Left ventricle myocardium inferior (tissue), 1 donor: ENCODE results near the gene KATNA1. TPM values are rescaled to one million over a fixed set of nuclear protein-coding genes. Genes with fewer than 3 reads are reported as not detected.

Experiments
- DNase-seq: peaks from one replicate; pipeline ENCODE4 v3.0.0-alpha.2; 2020
- H3K27ac ChIP-seq: fragments of 200-600 bp; replicated peaks from 2 replicates; pipeline ENCODE4 v1.8.0; 2021
- H3K27me3 ChIP-seq: fragments of 200-600 bp; 2 replicates; pipeline ENCODE4 v1.8.0; 2021; ENCODE audit warnings: low read depth
- H3K36me3 ChIP-seq: fragments of 200-600 bp; 2 replicates; pipeline ENCODE4 v1.8.0; 2021
- H3K4me1 ChIP-seq: fragments of 200-600 bp; 2 replicates; pipeline ENCODE4 v1.8.0; 2021
- H3K4me3 ChIP-seq: fragments of 200-600 bp; 2 replicates; pipeline ENCODE4 v1.8.0; 2021; ENCODE audit warnings: mild to moderate bottlenecking, moderate library complexity
- H3K9me3 ChIP-seq: fragments of 200-600 bp; replicated peaks from 2 replicates; pipeline ENCODE4 v1.8.0; 2021
- CTCF ChIP-seq: fragments of 200-600 bp; IDR thresholded peaks from 2 replicates; pipeline ENCODE4 v1.8.0; 2021; ENCODE audit warnings: antibody characterized with exemption, mild to moderate bottlenecking, borderline replicate concordance
- intact Hi-C: fragments of 100-400 bp; cut with micrococcal nuclease; formaldehyde crosslinking; loops from one replicate; pipeline ENCODE4 v1.11.0; 2022
- total RNA-seq: library from RNA; stranded (reverse); fragmentation: NEBNext Ultra II Directional; extraction: Animal tissue kit (Norgen Biotek cat#: 25700); gene quantifications from one replicate; pipeline ENCODE4 v1.2.1, GENCODE V29; 2021
- donor health status: DM: no; HTN: yes; CAD: no; lungs with severe emphysema.

KATNA1 gene
- total RNA-seq, 1 donor from 2014 or later: 11.6 TPM

DNA sequence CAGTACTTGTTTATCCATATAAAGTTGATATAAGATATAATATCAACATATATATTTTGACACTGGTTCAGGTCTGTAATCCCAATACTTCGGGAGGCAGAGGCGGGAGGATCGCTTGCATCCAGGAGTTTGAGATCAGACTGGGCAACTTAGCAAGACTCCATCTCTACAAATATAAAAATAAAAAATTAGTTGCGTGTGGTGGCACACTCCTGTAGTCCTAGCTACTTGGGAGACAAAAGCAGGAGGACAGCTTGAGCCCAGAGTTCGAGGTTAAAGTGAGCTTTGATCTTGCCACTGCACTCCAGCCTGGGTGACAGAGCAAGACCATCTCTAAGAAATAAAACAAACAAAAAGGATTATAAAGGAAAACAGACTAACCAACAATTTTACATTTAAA, 8.9 kb upstream of the KATNA1 start:
- no peaks in the 10 kb centered on the region for H3K27me3 ChIP-seq
- DNase-seq: no peak
- intact Hi-C loops: no loop called here
- no peak overlapping the region for H3K4me3 ChIP-seq
- no peaks in the 10 kb centered on the region for H3K4me1 ChIP-seq
- H3K9me3 ChIP-seq: no peaks in the 10 kb centered on the region
- TF ChIP-seq CTCF: no peak
- peaks cover 43% of the 10 kb centered on the region for H3K36me3 ChIP-seq
- no peak overlapping the region for H3K27ac ChIP-seq

- no peaks in the 10 kb centered on the region for H3K36me3 ChIP-seq
- no peaks in the 10 kb centered on the region for H3K27me3 ChIP-seq
- no peak overlapping the region for H3K4me3 ChIP-seq
- H3K9me3 ChIP-seq: no peaks in the 10 kb centered on the region
- DNase-seq: no peak
- TF ChIP-seq CTCF: no peak
- intact Hi-C loops: no loop called here
- H3K4me1 ChIP-seq: peaks cover 24% of the 10 kb centered on the region
- H3K27ac ChIP-seq: no peak overlapping the region
These were observed 2.5 kb upstream of the KATNA1 start for GRCh38 chr6:149651056-149651455.

DNA sequence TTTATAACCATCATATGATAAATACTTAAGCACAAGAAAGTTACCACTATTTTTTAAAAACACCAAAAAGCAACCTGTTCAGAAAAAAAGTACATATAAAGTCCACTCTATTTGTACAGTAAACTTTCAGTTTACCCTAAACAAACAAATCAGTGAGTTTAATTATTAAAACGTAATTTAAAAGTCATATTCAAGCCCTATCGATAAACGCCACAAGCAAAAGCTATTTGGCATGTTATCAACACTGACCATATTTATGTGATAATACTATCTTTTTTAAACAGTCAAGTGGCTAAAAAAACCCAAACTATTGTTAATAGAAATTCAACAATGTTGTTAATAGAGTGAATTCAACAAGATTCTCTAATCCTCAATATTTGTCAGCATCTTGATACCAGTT, 1.9 kb downstream of the KATNA1 start:
- no peak for TF ChIP-seq CTCF
- Histone ChIP-seq H3K36me3 (no peaks in the 10 kb centered on the region), H3K9me3 (no peaks in the 10 kb centered on the region), H3K4me1 (peaks cover 37% of the 10 kb centered on the region), H3K27ac (no peak overlapping the region), H3K27me3 (no peaks in the 10 kb centered on the region), H3K4me3 (peak overlapping the region; percentile 96)
- intact Hi-C loops: no loop called here
- no peak for DNase-seq

DNA sequence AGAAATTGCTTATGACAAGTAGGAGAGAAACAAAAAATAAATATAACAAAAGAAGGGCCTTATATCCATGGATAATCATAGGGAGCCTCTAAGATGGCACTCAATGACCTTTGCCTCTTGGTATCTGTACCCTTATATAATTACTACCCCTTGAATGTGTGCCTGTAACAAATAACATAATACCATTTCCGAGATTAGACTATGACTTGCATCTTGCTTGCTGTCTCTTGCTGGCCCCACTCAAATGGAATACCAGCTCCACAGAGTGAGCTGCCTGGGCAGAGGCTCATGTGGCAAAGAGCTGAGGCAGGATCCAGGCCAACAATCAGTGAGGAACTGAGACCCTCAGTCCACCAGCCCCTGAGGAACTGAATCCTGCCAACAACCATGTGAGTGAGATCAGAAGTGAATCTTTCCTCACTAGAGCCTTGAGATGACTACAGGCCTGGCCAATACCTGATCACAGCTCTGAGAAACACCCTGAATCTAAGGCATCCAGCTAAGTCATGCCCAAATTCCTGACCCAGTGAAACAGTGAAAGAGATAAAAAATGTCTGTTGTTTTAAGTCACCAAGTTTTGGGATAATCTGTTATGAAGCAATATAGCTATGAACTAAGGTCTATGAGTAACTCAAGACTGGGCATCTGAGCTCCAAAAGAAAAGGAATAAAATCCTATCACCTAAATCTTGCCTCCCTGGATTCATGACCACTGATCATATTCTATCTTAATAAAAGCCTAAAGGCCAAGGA, 5.5 kb downstream of the KATNA1 start:
- Histone ChIP-seq H3K4me1 (peaks cover 33% of the 10 kb centered on the region), H3K27ac (peak overlapping the region; percentile 36), H3K9me3 (no peaks in the 10 kb centered on the region), H3K36me3 (peaks cover 3% of the 10 kb centered on the region), H3K27me3 (no peaks in the 10 kb centered on the region), H3K4me3 (no peak overlapping the region)
- intact Hi-C loops: no loop called here
- DNase-seq: no peak
- no peak for TF ChIP-seq CTCF

- no peak overlapping the region for H3K4me3 ChIP-seq
- intact Hi-C loops: no loop called here
These were observed 12.4 kb downstream of the KATNA1 start for GRCh38 chr6:149636124-149636523.

More at GRCh38 chr6:149636124-149636523, 12.4 kb downstream of the KATNA1 start:
- H3K27me3 ChIP-seq: no peaks in the 10 kb centered on the region
- no peak for TF ChIP-seq CTCF
- no peaks in the 10 kb centered on the region for H3K9me3 ChIP-seq
- peaks cover 54% of the 10 kb centered on the region for H3K36me3 ChIP-seq
- no peaks in the 10 kb centered on the region for H3K4me1 ChIP-seq
- H3K27ac ChIP-seq: no peak overlapping the region
- no peak for DNase-seq
